IPS-11a (cell line): ENCODE data around the gene PIP5KL1.

Source experiments
- H3K4me3 ChIP-seq: one replicate; pipeline ENCODE4 v1.5.1; 2013; ENCODE audit warnings: low read depth, low read length, control low read depth

PIP5KL1 gene

GRCh38 chr9:127875306-127875966 is 55.1 kb downstream of the PIP5KL1 start:
- H3K4me3 ChIP-seq, result no peak overlapping the region

DNA sequence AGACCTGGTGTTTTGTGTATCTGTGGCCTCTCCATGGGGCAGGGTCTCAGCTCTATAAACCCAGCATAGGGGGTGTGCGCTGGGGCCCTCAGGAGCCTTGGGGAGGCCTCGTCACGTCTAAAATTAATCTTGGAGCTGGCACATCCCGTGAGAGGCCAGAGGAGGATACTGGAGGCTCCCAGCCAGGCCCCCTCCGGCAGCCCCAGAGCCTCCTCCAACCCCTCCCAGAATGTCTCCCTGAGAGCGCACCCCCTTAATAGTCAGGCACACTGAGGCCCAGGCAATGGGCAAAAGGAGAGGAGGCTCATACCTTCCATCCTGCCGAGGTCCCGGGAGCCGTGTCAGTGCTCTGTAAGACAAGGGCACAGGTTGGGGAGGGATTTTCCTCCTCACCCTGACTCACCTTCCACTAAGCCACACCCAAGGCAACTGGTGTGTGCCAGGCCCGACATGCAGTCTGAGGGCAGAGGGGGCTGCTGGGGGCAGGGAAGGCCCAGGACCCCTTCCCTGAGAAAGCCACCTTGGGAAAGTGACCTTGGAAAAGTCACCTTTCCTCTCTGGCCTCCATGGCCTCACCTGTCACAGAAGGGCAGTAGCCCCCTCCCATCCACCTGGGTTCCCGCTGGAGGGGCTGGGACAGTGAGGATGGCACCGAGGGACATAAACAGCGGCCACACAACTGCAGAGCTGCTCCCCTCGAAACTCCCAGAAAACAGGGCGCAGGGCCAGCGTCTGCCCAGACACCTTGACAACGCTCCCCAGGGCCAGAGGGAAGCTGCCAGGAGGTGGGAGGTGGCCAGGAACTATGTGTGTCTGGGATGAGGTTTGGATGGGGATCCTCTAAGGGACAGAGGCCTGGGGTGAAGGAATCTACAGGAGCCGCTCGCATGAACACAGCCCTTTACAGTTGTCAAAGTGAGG is 56.0 kb downstream of the PIP5KL1 start:
- H3K4me3 ChIP-seq, result no peak overlapping the region

DNA sequence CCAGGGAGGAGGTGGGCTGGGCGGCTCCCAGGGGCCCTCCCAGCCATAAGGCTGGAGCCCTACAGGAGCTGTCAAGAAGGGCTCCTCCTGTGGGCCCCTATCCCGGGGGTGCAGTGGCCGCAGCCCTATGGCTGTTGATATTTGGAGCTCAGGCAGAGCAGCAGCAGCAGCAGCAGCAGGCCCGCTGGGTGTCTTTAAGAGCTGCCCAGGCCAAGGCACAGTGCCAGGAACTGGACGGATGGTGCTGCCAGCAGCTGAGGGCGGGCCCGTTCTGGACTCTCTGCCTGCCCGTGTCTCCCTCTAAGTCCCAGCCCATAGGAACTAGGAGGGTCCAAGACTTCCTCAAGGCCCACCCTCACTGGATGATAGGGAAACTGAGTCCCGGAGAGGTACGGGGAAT is 56.7 kb downstream of the PIP5KL1 start:
- no peak overlapping the region for H3K4me3 ChIP-seq

DNA sequence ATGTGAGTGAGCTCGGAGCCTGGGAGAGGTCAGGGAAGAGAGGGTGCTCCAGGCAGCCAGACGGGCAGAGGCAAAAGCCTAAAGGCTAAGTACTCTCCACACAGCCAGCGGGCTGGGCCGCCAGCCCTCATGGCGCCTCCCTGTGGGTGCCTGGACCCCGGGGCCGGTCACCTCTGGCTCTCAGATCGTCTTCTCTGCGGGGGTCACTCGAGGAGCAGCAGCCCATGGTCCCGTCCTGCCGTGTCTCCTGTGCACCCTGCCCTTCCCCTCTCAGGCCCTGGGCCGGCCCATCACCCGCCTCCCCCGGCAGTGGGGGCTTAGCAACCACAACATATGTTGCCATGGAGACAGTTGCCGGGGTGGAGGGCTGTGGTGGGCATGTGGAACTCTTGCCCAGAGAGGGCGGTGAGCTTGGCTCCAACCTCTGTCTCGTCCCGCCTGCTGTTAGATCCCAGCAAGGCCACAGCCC is 57.3 kb downstream of the PIP5KL1 start:
- no peak overlapping the region for H3K4me3 ChIP-seq

- no peak overlapping the region for H3K4me3 ChIP-seq
These were observed 58.0 kb downstream of the PIP5KL1 start for GRCh38 chr9:127872369-127873222.

GRCh38 chr9:127871531-127871930 is 59.0 kb downstream of the PIP5KL1 start:
- H3K4me3 ChIP-seq, result no peak overlapping the region

- H3K4me3 ChIP-seq, result no peak overlapping the region
These were observed 59.7 kb downstream of the PIP5KL1 start for GRCh38 chr9:127870887-127871286.
